H1 (cell line): ENCODE data around the gene PTPN9. TPM values are rescaled to one million over a fixed set of nuclear protein-coding genes. Genes with fewer than 3 reads are reported as not detected.

Source experiments
- CTCF ChIA-PET: fragments of 300-600 bp; sonication (Branson Sonifier 250); formaldehyde crosslinking; loops from one replicate; lab custom pipeline; 2021; ENCODE audit not compliant: partially characterized antibody; lab: Charles Lee
- POLR2A ChIA-PET: fragments of 300-600 bp; sonication (Branson Sonifier 250); formaldehyde crosslinking; loops from one replicate; lab custom pipeline; 2021; ENCODE audit warnings: inconsistent platforms; ENCODE audit not compliant: partially characterized antibody; lab: Charles Lee
- DNase-seq, 2 experiments: peaks; one replicate each; pipeline versions ENCODE4 v3.0.0 to v3.0.0-alpha.2; 2010 to 2022; ENCODE audit warnings: low spot score in 2 of 2, low read depth in 1 of 2, mixed read lengths in 1 of 2
- FAIRE-seq: peaks from 2 replicates; lab custom pipeline; 2011; peaks lifted over from hg19 to GRCh38; lab: Jason Lieb, UNC
- H2AFZ ChIP-seq: 2 replicates; pipeline ENCODE4 v1.8.1; 2012; ENCODE audit warnings: low read length, inconsistent platforms
- H2AK5ac ChIP-seq: 2 replicates; pipeline ENCODE4 v1.6.1; 2013; ENCODE audit warnings: low read depth, low read length
- H2BK120ac ChIP-seq: replicated peaks from 2 replicates; pipeline ENCODE3; 2013; ENCODE audit warnings: low read depth, low read length, inconsistent platforms
- H2BK12ac ChIP-seq: 2 replicates; pipeline ENCODE4 v1.6.1; 2013; ENCODE audit warnings: low read depth, low read length
- H2BK15ac ChIP-seq: 2 replicates; pipeline ENCODE4 v1.6.1; 2013; ENCODE audit warnings: low read length
- H2BK20ac ChIP-seq: 2 replicates; pipeline ENCODE4 v1.6.1; 2013; ENCODE audit warnings: low read length
- H2BK5ac ChIP-seq: 2 replicates; pipeline ENCODE4 v1.6.1; 2013; ENCODE audit warnings: low read depth, low read length
- H3K14ac ChIP-seq: 2 replicates; pipeline ENCODE4 v1.6.1; 2013; ENCODE audit warnings: inconsistent platforms; ENCODE audit not compliant: insufficient read length
- H3K18ac ChIP-seq: 2 replicates; pipeline ENCODE4 v1.6.1; 2013; ENCODE audit warnings: low read length; ENCODE audit errors: extremely low read depth
- H3K23ac ChIP-seq: 2 replicates; pipeline ENCODE4 v1.6.1; 2013; ENCODE audit warnings: inconsistent platforms; ENCODE audit not compliant: insufficient read length
- H3K23me2 ChIP-seq: 2 replicates; pipeline ENCODE4 v1.6.1; 2013; ENCODE audit warnings: low read depth, low read length
- H3K27ac ChIP-seq: 2 replicates; pipeline ENCODE4 v1.6.1; 2011; ENCODE audit warnings: low read depth, low read length, inconsistent platforms
- H3K27me3 ChIP-seq, 4 experiments: replicated peaks in 1 of 4; 1 replicate in 1 of 4; 2 replicates in 3 of 4; pipeline versions ENCODE4 v1.6.1 to v1.8.1; 2011 to 2013; ENCODE audit warnings: low read length in 3 of 4, mild to moderate bottlenecking in 3 of 4, inconsistent platforms in 2 of 4, mixed read lengths in 2 of 4, moderate library complexity in 1 of 4; ENCODE audit not compliant: control insufficient read depth in 3 of 4, insufficient read depth in 3 of 4; ENCODE audit errors: extremely low read depth in 1 of 4
- H3K36me3 ChIP-seq, 4 experiments: 2 replicates each; pipeline versions ENCODE4 v1.6.1 to v1.8.1; 2011 to 2013; ENCODE audit warnings: mild to moderate bottlenecking in 4 of 4, low read length in 3 of 4, moderate library complexity in 2 of 4, control low read depth in 1 of 4, inconsistent platforms in 1 of 4; ENCODE audit not compliant: insufficient read depth in 4 of 4, control insufficient read depth in 2 of 4
- H3K4ac ChIP-seq: replicated peaks from 2 replicates; pipeline ENCODE3; 2013; ENCODE audit warnings: low read length, low read depth, mixed read lengths, inconsistent platforms; ENCODE audit not compliant: insufficient read length
- H3K4me1 ChIP-seq, 4 experiments: replicated peaks in 1 of 4; 1 replicate in 1 of 4; 2 replicates in 3 of 4; pipeline versions ENCODE4 v1.6.1 to v1.8.1; 2011 to 2013; ENCODE audit warnings: low read length in 3 of 4, inconsistent platforms in 2 of 4, mixed read lengths in 1 of 4; ENCODE audit not compliant: insufficient read depth in 4 of 4, control insufficient read depth in 3 of 4
- H3K4me2 ChIP-seq, 2 experiments: 2 replicates each; pipeline versions ENCODE4 v1.6.1 to v1.8.1; 2011 to 2013; ENCODE audit warnings: low read depth in 2 of 2, low read length in 2 of 2, control low read depth in 1 of 2, inconsistent platforms in 1 of 2, mild to moderate bottlenecking in 1 of 2; ENCODE audit not compliant: insufficient read depth in 1 of 2
- H3K4me3 ChIP-seq, 4 experiments: fragments of 200-600, 300-600 bp in 1 of 4; sonication (generic), shearing (Covaris generic), sonication (Bioruptor Twin) in 1 of 4; 2 replicates each; pipeline versions ENCODE4 v1.5.1 to v1.8.1; 2011 to 2016; ENCODE audit warnings: low read length in 4 of 4, low read depth in 3 of 4, control low read depth in 2 of 4, inconsistent platforms in 2 of 4, mild to moderate bottlenecking in 2 of 4, mixed read lengths in 1 of 4, moderate library complexity in 1 of 4; ENCODE audit not compliant: insufficient read depth in 2 of 4; ENCODE audit errors: extremely low read depth in 1 of 4
- H3K56ac ChIP-seq: replicated peaks from 2 replicates; pipeline ENCODE3; 2013; ENCODE audit warnings: low read depth, mild to moderate bottlenecking, mixed read lengths, low read length, inconsistent platforms; ENCODE audit not compliant: insufficient read length
- H3K79me1 ChIP-seq: 2 replicates; pipeline ENCODE4 v1.6.1; 2013; ENCODE audit warnings: low read depth, low read length, control low read depth
- H3K79me2 ChIP-seq, 2 experiments: 2 replicates each; pipeline versions ENCODE4 v1.6.1 to v1.8.1; 2012 to 2013; ENCODE audit warnings: low read length in 2 of 2, mild to moderate bottlenecking in 2 of 2, inconsistent platforms in 1 of 2; ENCODE audit not compliant: insufficient read depth in 2 of 2, control insufficient read depth in 1 of 2
- H3K9ac ChIP-seq, 4 experiments: replicated peaks in 1 of 4; 1 replicate in 1 of 4; 2 replicates in 3 of 4; pipeline versions ENCODE4 v1.6.1 to v1.8.1; 2011 to 2013; ENCODE audit warnings: low read depth in 3 of 4, low read length in 3 of 4, control low read depth in 2 of 4, mild to moderate bottlenecking in 2 of 4, moderate library complexity in 2 of 4, inconsistent platforms in 1 of 4; ENCODE audit errors: extremely low read depth in 1 of 4
- H3K9me3 ChIP-seq, 2 experiments: 2 replicates each; pipeline versions ENCODE4 v1.6.1 to v1.8.1; 2012 to 2013; ENCODE audit warnings: mild to moderate bottlenecking in 2 of 2, moderate library complexity in 2 of 2, control low read depth in 1 of 2, inconsistent platforms in 1 of 2, low read depth in 1 of 2, low read length in 1 of 2, mixed read lengths in 1 of 2; ENCODE audit not compliant: insufficient read depth in 2 of 2
- H4K20me1 ChIP-seq, 2 experiments: replicated peaks in 1 of 2; 2 replicates each; pipeline versions ENCODE3 to v1.8.1; 2011 to 2013; ENCODE audit warnings: inconsistent platforms in 2 of 2, low read length in 2 of 2, mild to moderate bottlenecking in 1 of 2; ENCODE audit not compliant: insufficient read depth in 2 of 2, control insufficient read depth in 1 of 2
- H4K5ac ChIP-seq: 2 replicates; pipeline ENCODE4 v1.6.1; 2013; ENCODE audit warnings: low read length, low read depth, mixed read lengths, inconsistent platforms; ENCODE audit not compliant: insufficient read length
- H4K8ac ChIP-seq: 2 replicates; pipeline ENCODE4 v1.8.0; 2013; ENCODE audit warnings: mild to moderate bottlenecking, moderate library complexity, low read length, inconsistent platforms; ENCODE audit not compliant: insufficient read depth; ENCODE audit errors: extremely low read depth
- H4K91ac ChIP-seq: replicated peaks from 2 replicates; pipeline ENCODE3; 2013; ENCODE audit warnings: low read length, mixed read lengths, inconsistent platforms; ENCODE audit not compliant: insufficient read length
- BCL11A ChIP-seq, 2 experiments: IDR thresholded peaks; one replicate each; pipeline ENCODE4 v1.6.1; 2011; ENCODE audit warnings: low read depth in 2 of 2, low read length in 2 of 2, mild to moderate bottlenecking in 2 of 2
- FOSL1 ChIP-seq: IDR thresholded peaks from 2 replicates; pipeline ENCODE4 v1.6.1; 2011; ENCODE audit warnings: mild to moderate bottlenecking, low read depth, low read length, moderate library complexity; ENCODE audit not compliant: insufficient read depth
- GTF2F1 ChIP-seq: IDR thresholded peaks from 2 replicates; pipeline ENCODE4 v1.6.1; 2012; ENCODE audit warnings: low read depth, low read length, improper control_type of control experiment, borderline replicate concordance
- HDAC6 ChIP-seq: IDR thresholded peaks from one replicate; pipeline ENCODE4 v1.7.1; 2012; ENCODE audit warnings: low read depth, mild to moderate bottlenecking, inconsistent platforms, low read length, moderate library complexity
- JUND ChIP-seq: IDR thresholded peaks from 2 replicates; pipeline ENCODE4 v1.6.1; 2011; ENCODE audit warnings: mild to moderate bottlenecking, improper control_type of control experiment, low read length
- KDM1A ChIP-seq: fragments of 200-600, 300-600 bp; sonication (generic); IDR thresholded peaks from 2 replicates; pipeline ENCODE4 v1.7.1; 2016; ENCODE audit warnings: mild to moderate bottlenecking, low read length, borderline replicate concordance
- NANOG ChIP-seq: IDR thresholded peaks from 2 replicates; pipeline ENCODE4 v1.6.1; 2011; ENCODE audit warnings: low read length, low read depth, mild to moderate bottlenecking, inconsistent platforms; ENCODE audit not compliant: insufficient read depth, poor library complexity, severe bottlenecking
- POLR2A ChIP-seq, 2 experiments: IDR thresholded peaks; 1 replicate in 1 of 2; 2 replicates in 1 of 2; pipeline ENCODE4 v1.6.1; 2011; ENCODE audit warnings: low read depth in 2 of 2, low read length in 2 of 2, mild to moderate bottlenecking in 2 of 2; ENCODE audit errors: control extremely low read depth in 1 of 2
- RNF2 ChIP-seq: fragments of 200-900, 300-1000 bp; sonication (generic); IDR thresholded peaks from 2 replicates; pipeline ENCODE4 v1.7.1; 2016; ENCODE audit warnings: borderline replicate concordance, low read depth, mild to moderate bottlenecking, antibody characterized with exemption, low read length; ENCODE audit not compliant: poor library complexity, severe bottlenecking; ENCODE audit errors: missing control alignments
- TEAD4 ChIP-seq: IDR thresholded peaks from 2 replicates; pipeline ENCODE4 v1.6.1; 2012; ENCODE audit warnings: low read depth, low read length, inconsistent platforms, mixed read lengths
- WGBS, 2 experiments: shearing (Covaris generic) in 1 of 2; methylation state at CpG; one replicate each; pipeline versions ENCODE4 v1.1.6 to v1.1.7; 2013 to 2015; ENCODE audit warnings: low lambda C conversion rate in 2 of 2, mixed read lengths in 2 of 2, inconsistent platforms in 1 of 2, low coverage in 1 of 2, missing lambda C conversion rate in 1 of 2; ENCODE audit not compliant: insufficient replicate concordance in 2 of 2, insufficient coverage in 1 of 2, insufficient read length in 1 of 2; ENCODE audit errors: extremely low coverage in 1 of 2, missing lambda C conversion rate in 1 of 2; 5-methylcytosine and 5-hydroxymethylcytosine counted together
- polyA plus RNA-seq, 7 experiments: library from polyadenylated mRNA; depleted of rRNA in 3 of 7; stranded (reverse) in 5 of 7; unstranded in 2 of 7; fragments of >200 nt in 5 of 7; fragments of 200-250 nt in 2 of 7; gene quantifications; 1 replicate in 5 of 7; 2 replicates in 1 of 7; 4 replicates in 1 of 7; pipeline versions ENCODE4 v1.2.1 to v1.2.3, GENCODE V29; 2011 to 2013; ENCODE audit warnings: missing spikeins in 2 of 7, mixed read lengths in 2 of 7
- total RNA-seq: library from RNA; stranded (reverse); fragmentation: NEBNext Ultra II Directional; extraction: Animal tissue kit (Norgen Biotek cat#: 25700); gene quantifications from 2 replicates; pipeline ENCODE4 v1.2.1, GENCODE V29; 2021
- TF ChIP-seq, protein P1 (sequence below), 3 experiments: IDR thresholded peaks; 1 replicate in 2 of 3; 2 replicates in 1 of 3; pipeline versions ENCODE4 v1.5.1 to v1.6.1; 2011; ENCODE audit warnings: low read length in 3 of 3, mild to moderate bottlenecking in 3 of 3, inconsistent platforms in 2 of 3, low read depth in 1 of 3, moderate library complexity in 1 of 3; ENCODE audit not compliant: insufficient read depth in 1 of 3; ENCODE audit errors: control extremely low read depth in 1 of 3

The PTPN9 gene
- total and polyA plus RNA-seq, 2 of the 8 experiments (the other 6 are each of a cell fraction or from before 2014, with no cell fraction given): 46.6 to 57.4 TPM

DNA sequence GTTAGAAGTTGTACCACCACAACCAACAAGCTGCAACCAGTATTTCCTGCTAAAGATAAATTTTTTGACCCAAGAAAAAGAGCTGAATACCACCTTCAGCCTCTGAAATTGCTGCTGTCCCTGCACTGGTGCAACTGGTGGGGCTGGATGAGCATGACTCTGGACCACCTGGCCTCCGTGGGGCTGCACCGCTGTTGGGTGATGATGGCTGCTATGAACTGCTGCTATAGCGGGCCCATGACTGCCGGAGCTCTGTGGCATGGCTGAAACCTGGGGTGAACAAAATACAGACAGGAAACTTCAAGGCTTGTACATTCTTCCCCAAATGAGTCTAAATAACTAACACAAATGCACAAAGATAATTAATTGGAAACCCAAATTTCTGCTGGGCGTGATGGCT, 156.6 kb downstream of the PTPN9 start:
- no peak overlapping the region for H3K27ac ChIP-seq
- H3K18ac ChIP-seq: no peak overlapping the region
- DNase-seq (no peak), FAIRE-seq (no peak)
- peaks cover 0 to 20% of the 10 kb centered on the region in 2 experiments; a peak in 2 of 4 replicates for H3K79me2 ChIP-seq
- H3K4ac ChIP-seq: no peak overlapping the region
- H2AFZ ChIP-seq: no peak overlapping the region
- H2AK5ac ChIP-seq: no peak overlapping the region
- H3K36me3 ChIP-seq: peaks cover 14 to 54% (median 24%) of the 10 kb centered on the region in 4 experiments; a peak in 7 of 8 replicates
- ChIA-PET CTCF (interaction anchor here (0.7 kb wide), 1 partner anchor 261 kb away, joined by 3 read pairs; no protein-coding TSS in a partner anchor), POLR2A (no interaction called here)
- no peak overlapping the region for H2BK5ac ChIP-seq
- no peak overlapping the region for H3K23ac ChIP-seq
- H2BK12ac ChIP-seq: no peak overlapping the region
- no peak overlapping the region for H2BK120ac ChIP-seq
- no peak overlapping the region for H3K14ac ChIP-seq
- no peak overlapping the region for H4K91ac ChIP-seq
- H3K56ac ChIP-seq: no peak overlapping the region
- no peak overlapping the region for H3K9ac ChIP-seq
- H3K23me2 ChIP-seq: no peaks in the 10 kb centered on the region
- no peaks in the 10 kb centered on the region; the same call in 1 of the 2 replicates for H3K79me1 ChIP-seq
- H3K4me1 ChIP-seq: no peaks in the 10 kb centered on the region
- H3K27me3 ChIP-seq: no peaks in the 10 kb centered on the region
- no peak overlapping the region for H3K4me3 ChIP-seq
- no peak overlapping the region for H2BK15ac ChIP-seq
- 99% methylated on average over 5 of the region's 5 CpGs; no CpG with 5 or more reads in 1 of the 2 experiments for WGBS, 2 experiments
- no peak overlapping the region for H2BK20ac ChIP-seq
- H4K8ac ChIP-seq: no peak overlapping the region
- peaks cover 3 to 6% of the 10 kb centered on the region in 2 experiments for H4K20me1 ChIP-seq
- H3K9me3 ChIP-seq: no peaks in the 10 kb centered on the region
- no peak overlapping the region for H4K5ac ChIP-seq
- H3K4me2 ChIP-seq: no peak overlapping the region
- TF ChIP-seq RNF2 (no peak), JUND (no peak), FOSL1 (no peak), NANOG (no peak), GTF2F1 (no peak), BCL11A (IDR thresholded peaks at IDR 0.05; ENCODE audit: low read depth in 2 of 2, low read length in 2 of 2) (no peak), TEAD4 (no peak), KDM1A (no peak), HDAC6 (no peak), POLR2A (IDR thresholded peaks at IDR 0.05; ENCODE audit: control extremely low read depth in 1 of 2, low read depth in 2 of 2, low read length in 2 of 2) (no peak)
- TF ChIP-seq, protein P1, sequence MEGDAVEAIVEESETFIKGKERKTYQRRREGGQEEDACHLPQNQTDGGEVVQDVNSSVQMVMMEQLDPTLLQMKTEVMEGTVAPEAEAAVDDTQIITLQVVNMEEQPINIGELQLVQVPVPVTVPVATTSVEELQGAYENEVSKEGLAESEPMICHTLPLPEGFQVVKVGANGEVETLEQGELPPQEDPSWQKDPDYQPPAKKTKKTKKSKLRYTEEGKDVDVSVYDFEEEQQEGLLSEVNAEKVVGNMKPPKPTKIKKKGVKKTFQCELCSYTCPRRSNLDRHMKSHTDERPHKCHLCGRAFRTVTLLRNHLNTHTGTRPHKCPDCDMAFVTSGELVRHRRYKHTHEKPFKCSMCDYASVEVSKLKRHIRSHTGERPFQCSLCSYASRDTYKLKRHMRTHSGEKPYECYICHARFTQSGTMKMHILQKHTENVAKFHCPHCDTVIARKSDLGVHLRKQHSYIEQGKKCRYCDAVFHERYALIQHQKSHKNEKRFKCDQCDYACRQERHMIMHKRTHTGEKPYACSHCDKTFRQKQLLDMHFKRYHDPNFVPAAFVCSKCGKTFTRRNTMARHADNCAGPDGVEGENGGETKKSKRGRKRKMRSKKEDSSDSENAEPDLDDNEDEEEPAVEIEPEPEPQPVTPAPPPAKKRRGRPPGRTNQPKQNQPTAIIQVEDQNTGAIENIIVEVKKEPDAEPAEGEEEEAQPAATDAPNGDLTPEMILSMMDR (IDR thresholded peaks at IDR 0.05; ENCODE audit: control extremely low read depth in 1 of 3, insufficient read depth in 1 of 3, low read depth in 1 of 3, low read length in 3 of 3): no peak
